Forelimb muscle (tissue), 1 donor: ENCODE results near the gene VPS26B. TPM values are rescaled to one million over a fixed set of nuclear protein-coding genes. Genes with fewer than 3 reads are reported as not detected.
"Not testable (repeated sequence)": the region's sequence is repeated elsewhere in the genome, so short reads cannot be mapped to it uniquely, and the experiment has no call there.

ENCODE experiments used
- DNase-seq: peaks from one replicate; pipeline ENCODE4 v3.0.0-alpha.2; 2013; ENCODE audit warnings: low read depth
- polyA plus RNA-seq: library from polyadenylated mRNA; unstranded; fragments of 120-200 nt; gene quantifications from one replicate; pipeline ENCODE4 v1.2.1, GENCODE V29; 2013; ENCODE audit not compliant: insufficient read length

The VPS26B gene
- polyA plus RNA-seq, 1 donor = 30.4 TPM

DNA sequence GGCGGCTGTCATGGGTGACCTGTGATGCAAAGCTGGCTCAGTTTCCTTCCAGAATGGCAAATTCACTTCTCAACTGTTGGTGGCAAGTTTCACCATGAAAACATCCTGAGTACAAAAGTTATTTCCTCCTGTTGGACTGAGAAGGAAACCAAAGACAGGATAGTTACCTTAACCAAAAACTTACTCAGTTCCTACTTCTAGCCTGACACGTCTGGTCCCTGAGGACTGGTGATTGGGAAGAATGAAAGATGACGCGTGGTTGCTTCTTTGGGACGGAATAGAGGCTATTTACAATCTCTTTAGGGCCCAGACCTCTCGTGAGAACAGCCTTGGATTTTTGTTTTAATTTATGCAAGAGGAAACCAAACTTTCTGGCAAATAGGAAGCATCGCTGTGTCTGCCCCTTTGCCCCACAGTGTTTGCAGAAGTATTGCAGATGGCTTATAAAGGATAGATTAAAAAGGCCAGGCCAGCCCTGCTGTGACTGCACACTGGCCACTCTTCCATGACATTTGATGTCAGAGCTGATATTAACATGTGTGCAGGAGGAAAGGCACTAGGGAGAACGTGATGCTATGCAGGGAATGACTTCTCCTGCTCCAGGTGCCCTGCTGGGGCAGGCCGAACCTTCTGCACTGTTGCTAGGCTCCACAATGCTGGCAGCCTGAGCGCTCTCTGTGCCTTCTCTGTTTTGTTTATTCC is 7.6 kb downstream of the VPS26B start:
- no peak for DNase-seq

DNA sequence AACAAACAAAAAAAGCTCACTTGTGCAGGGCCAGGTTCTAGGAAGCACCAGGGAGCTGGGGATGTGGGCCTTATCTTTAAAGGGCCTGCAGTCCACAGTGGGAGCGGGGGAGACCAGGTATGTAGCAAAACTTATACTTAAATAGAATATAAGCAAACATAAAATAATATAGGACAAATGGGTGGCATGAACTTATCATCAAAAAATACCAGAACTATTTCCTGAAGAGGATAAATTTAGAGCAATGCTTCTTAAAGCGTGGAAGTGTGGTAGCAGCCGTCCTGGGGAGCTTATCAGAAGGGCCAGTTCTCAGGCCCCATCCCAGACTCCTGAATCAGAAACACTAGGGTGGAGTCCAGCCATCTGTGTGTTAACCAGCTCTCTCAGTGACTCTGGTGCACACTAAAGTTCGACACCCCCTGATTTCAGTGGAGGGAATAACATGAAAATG is 9.3 kb downstream of the VPS26B start:
- DNase-seq = no peak

DNA sequence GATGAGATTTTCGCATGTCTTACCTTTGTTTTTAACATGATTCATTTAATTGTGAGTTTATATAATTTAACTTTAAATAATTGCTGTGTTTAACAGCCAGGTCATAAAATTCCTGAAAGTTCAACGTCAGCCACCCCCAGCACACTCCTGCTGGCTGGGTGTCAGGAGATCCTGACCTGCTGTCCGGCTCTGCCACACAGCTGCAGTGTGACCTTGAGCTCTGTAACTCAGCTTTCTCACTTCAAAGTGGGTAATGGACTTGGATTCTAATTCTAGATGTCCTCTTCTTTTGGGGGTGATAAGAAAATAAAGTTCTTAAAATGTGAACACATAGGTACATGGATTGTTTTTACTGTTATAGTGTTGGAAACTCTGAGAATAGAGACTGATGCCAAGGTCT is 10.9 kb downstream of the VPS26B start:
- DNase-seq = no peak

DNA sequence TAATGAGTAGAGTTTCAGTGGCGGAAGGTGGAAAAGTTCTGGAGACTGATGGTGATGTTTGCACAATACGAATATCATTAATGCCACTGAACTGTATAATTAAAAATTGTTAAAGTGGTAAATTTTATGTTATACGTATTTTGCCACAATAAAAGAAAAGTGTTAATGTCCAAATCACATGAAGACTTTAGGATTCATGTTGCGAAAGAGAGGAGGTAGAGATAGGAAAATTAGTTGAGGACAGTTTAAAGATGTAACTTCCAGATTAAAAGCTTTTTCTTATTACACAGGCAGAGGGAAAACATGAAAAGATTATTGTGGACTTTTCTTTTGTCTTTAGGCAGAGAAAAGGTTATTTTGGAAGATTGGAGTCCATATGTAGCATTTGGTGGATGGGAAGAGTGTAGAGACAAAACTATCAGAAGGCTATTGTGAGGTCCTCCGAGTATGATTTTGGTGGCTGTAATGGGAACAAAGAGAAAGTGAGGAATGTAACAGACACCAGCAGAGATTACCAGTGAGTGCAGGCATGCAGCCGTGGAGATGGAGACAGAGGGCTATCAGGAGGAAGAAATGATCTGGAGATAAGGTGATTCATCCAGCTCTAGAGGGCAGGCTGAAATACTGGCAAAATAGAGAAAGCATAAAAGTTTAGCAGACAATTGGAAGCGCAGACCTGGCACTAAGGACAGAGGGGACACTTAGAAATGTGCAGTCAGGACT is 12.5 kb downstream of the VPS26B start:
- DNase-seq = no peak

DNA sequence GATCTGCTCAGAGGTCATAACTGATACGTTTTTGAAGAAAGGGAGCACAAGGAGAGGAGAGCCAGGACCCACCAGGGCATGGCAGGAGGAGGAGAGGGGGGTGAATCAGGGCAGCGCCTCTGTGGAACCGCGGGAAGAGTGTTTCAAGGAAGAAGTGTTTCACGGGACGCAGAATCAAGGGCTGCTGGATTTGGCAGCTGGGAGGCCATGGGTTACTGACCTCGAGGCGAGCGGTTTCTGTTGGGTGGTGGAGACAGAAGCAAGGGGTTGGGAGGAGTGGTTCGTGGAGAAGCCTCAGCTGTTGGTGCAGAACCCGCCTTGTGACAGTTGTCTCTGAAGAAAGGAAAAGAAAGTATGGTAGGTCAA is 13.1 kb downstream of the VPS26B start:
- DNase-seq = no peak

DNA sequence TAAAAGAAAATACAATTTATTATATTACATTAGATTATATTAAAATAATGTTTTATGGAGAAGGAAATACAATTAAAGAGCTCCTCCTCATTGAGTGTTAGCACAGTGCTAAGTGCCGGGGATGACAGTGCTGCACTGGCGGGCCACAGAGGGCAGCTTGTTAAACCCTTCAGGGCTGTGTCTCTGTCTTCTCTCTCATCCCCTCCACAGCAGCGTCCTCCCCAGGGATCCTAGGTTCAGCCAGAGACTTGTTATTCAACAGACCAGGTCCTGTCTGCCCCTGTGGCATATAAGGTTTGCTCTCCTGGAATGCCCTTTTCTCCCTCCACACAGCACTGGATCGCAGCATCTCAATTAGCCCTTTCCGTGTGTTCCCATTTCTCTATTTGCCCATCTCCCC is 14.5 kb downstream of the VPS26B start:
- no peak for DNase-seq

DNA sequence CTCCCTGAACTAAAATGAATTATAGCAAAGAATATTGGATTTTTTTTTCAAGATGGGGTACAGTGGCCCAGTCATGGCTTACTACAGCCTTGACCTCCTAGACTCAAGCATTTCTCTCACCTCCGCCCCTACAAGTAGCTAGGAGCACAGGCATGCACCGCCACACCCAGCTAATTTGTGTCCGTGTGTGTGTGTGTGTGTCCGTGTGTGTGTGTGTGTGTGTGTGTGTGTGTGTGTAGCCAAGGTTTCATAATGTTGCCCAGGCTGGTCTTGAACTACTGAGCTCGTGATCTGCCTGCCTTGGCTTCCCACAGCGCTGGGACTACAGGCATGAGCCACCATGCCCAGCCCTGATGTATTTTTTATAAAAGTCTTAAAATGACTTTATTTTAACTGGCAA is 16.1 kb downstream of the VPS26B start:
- DNase-seq = no peak

DNA sequence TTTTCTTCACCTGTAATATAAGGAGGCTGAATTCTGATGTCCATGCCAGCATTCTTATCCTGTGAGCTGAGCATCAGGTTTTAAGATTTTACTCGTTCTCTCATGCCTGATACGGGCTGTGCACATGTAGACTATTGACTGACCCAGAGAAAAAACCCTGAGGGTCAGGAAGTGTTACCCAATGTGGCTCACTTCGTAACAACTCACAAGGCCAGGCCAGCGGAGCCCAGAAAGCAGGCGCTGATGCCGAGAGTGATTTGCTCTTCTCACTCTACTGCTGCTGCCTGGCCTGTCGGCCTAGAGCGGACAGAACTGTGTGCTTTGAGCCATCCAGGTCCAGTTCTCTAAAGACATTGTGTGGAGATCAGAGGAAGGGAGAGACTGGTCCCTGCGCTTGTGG is 17.9 kb downstream of the VPS26B start:
- DNase-seq = no peak

DNA sequence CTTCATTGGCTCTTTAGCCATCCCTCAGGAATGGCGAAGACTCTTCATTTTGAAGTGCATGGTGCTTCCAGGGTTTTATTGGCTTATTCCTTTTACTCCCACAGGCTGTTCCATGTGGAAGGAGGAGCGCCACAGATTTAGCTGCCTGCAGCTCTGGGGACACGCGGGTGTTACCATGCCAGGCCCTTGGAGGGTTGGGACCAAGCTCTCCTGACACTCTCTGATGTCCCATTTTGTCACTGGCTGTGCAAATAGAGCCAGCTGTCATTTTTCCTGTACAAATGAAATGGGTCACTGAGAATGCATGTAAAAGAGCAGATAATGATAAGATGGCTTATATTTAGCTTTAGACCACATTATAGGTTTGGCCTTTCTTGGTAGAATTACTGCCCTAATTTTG is 19.4 kb downstream of the VPS26B start:
- no peak for DNase-seq

DNA sequence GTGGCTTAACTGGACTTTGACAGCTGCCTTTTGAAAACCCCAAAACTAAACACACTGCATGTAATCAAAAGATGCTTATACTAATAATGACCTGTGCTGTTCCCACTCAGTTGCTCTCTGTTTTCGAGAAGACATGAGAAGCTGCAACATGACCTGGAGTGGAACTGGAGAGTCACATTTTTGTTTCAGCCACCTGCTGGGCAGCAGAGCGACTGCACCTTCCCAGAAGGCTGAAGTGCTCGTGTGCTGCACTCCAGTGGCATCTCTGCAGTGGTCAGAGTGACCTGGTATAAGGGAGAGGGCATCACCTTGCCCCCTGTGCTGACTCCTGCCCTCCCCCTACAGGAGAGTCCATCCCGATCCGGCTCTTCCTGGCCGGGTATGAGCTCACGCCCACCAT is 20.1 kb downstream of the VPS26B start:
- no peak for DNase-seq

DNA sequence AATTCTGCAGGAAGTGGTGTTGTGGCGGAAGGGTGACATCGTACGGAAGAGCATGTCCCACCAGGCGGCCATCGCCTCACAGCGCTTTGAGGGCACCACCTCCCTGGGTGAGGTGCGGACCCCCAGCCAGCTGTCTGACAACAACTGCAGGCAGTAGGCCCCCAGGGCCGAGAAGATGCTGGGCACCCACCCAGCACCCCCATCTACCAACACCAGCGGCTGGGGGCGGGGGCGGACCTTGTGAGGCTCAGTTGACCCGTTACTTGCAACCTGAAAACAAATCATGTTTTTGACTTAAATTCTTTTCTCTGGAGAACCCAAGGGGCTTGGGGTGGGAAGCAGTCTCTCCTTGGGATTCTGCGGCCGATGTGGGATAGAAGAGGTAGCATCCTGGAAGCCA is 21.0 kb downstream of the VPS26B start:
- DNase-seq = no peak

DNA sequence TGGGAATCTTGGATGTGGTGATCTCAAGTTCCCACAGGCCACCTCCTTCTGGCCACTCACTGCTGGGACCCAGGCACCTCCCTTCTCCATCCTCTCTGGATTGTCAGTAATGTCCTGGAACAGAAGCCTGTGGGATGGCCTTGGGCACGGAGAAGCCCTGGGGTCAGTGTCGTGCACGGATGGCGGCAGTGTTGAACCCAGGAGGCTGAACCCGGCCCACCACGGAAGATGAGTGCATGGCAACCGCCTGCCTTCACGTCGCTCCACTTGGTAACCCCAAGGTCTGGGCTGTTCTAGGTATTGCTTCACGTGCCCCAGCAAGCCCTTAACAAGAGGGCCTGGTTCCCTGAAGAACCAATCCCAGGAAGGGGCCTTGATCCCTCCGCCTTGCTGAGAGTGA is 21.6 kb downstream of the VPS26B start:
- no peak for DNase-seq

DNA sequence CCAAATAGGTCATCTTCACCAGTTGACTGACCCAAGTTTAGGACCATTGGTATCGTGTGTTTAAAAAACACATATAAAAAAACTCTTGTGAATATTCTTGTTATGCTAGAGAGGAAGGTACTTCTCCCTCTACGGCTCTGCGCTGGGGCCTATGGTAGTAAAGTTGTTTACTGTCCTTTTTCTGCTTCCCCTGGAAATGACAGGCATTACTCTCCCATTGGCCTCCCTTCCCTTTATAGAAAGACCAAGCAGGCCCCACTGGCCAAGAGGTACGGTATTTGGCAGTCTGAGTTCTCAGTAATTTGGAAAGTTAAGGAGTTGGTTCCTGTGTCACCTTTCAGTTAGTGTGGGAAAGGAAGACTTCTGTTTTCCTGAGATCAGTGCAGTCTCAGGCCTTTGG is 22.2 kb downstream of the VPS26B start:
- no peak for DNase-seq

DNA sequence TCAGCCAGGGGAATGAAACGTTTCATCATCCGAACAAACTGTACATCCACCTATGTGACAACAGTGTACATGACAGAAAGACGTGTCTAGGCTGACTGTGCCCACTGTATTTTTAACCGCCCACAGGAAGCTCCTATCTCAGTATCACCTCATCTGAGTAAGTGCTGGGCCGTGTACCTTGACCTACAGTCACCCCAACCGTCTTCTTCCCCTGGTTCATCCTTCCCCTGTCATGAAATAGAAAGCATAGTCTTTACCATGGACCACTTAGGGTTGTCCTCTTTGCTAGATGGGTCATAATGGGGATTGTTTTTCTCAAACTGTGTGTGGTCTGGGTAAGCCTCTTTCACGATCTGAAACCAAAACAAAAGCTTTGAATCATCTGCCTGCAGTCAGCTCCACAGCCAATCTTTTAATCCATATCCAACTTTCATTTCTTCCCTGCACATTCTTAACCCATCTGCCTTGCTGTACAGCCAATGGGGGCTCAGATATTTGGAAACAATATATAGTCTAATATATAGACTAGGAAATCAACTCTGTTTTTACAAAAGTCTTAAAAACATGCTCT is 24.5 kb downstream of the VPS26B start:
- no peak for DNase-seq

DNA sequence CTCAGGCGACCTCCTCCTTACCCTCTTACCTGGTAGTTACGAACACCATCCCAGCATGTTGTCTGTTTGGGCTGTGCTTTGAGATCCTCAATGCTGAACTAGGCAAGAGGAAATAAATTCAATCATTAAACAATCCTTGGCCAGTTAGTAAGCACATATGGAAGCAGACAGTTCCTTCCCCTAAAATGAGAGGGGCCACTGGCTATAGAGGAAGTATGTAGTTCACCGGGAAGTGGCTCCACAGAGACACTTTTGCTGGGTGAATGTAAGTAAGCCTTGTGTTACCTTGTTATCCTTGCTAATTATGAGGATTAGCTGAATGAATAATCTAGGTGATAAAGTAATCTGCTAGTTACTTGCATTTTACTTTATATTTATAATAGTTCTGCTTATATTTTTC is 25.8 kb downstream of the VPS26B start:
- no peak for DNase-seq

DNA sequence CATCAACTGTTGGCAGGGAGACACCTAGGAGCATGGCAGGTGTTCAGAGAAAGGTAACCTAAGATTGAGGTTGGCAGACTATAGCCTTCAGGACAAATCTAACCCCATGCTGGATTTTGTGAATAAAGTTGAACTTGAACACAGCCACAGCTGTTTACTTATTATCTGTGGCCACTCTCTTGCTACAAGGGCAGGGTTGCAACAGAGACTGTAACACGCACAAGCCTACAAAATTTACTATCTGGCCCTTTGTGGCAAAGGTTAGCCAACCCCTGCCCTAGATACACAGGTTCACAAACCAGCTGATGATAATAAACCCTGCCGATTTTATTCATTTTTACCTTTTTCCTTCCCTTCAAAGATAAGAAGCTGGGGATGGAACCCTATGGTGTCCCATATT is 26.2 kb downstream of the VPS26B start:
- no peak for DNase-seq

DNA sequence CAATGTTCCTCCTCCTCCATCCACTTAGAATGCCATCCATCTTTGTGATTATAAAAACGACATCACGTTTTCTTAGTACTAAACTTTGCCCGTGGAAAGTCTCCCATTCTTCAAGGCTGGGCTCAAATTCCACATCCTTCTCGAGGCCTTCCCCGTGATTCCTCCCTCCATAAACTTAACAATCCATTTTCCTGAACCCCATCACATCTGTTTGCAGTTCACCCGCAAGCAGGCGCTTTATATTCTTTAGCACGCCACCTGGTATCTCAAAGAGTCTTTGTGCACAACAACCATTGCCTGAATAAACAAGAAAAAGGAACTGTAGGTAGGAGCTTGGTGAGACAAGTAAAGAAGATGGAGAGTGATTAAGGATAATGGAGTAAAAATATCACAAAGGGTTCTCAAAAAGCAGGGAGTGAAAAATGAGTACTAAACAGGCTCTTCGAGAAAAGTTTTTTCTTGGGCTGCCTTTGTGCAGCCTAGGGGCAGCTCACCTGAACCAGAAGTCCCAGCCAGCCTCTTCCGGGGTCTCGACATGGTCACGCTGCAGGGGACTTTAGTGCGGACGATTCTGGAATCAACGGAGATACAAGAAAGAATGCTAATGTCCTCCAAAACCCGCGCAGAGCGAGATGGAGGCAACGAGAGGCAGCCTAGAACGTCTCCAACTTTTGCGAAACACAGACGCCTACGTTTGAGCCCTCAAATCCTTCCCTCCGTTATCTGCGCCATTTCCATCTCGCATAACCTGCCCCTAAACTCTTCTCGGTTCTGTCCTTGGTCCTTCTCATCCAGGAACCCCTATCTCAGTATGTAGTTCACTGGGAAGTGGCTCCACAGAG is 28.1 kb downstream of the VPS26B start:
- peak; percentile 8 for DNase-seq

DNA sequence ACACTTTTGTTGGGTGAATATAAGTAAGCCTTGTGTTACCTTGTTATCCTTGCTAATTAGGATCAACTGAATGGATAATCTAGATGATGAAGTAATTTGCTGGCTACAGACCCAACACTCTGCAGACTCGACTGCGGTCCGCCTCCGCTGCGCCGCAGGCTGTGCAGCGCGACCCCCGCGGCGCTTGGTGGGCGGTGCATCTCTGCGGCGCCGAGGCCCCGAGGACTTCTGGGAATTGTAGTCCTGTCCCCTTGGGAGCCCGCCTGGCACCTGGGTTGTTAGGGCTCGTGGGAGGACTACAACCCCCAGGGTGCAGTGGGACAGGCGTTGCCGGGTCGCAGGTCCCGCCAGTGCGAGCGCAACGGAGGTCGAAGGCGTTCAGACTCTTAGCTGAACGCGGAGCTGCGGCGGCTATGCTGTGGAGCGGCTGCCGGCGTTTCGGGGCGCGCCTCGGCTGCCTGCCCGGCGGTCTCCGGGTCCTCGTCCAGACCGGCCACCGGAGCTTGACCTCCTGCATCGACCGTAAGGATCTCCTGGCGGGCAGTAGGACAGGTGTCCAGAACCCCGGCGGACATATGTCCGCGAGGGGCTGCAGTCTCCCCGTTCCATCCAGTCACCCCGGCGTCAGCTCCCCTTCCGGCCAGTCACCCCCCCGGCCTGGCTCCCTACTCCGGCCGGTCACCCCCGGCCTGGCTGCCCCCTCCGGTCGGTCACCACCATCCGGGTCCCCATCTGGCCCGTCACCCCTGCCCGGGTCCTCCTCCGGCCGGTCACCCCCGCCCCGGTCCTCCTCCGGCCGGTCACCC is 28.9 kb downstream of the VPS26B start, which contains the start of the genes ACAD8 and THYN1:
Gene ACAD8 (plus strand): TSS at position 381 of the 806 bp plus-strand sequence. CDS start 33 bp downstream, at position 414.
Gene THYN1 (minus strand): TSS at position 165 of the 806 bp plus-strand sequence. CDS start 470 bp downstream, outside the sequence.
- peak; percentile 83 for DNase-seq

DNA sequence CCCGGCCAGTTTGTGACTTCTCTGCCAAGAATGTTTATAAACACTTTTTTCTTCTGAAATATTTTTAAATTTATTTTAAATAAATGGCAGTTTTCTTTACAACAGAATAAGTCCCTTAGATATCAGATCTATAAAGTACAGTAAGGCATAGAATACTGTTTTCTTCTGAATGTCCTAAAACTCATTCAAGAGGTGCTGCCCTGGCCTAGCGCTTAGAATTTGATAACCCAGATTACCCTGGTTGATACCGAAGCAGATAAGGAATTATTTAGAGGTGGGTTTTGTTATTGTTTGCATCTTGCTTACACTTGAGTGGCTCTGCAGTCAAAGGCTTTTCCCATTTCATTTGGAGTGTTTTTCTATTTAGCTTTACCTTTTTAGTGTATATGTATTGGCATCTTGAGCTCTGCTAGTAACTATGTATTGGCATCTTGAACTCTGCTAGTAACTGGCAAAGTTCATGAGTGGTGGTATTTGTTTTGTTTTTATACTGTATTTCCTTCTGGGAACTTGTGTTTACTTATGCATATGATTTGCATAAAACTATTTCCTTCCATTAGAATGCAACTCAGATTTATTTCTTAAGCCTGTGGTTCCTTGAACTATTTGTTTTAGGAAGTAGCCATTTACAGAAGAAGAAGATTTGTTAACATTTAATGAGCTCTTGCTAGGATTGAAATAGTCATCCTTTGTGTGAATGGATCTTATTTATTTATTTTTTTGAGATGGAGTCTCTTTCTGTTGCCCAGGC is 30.1 kb downstream of the VPS26B start:
- DNase-seq = no peak

DNA sequence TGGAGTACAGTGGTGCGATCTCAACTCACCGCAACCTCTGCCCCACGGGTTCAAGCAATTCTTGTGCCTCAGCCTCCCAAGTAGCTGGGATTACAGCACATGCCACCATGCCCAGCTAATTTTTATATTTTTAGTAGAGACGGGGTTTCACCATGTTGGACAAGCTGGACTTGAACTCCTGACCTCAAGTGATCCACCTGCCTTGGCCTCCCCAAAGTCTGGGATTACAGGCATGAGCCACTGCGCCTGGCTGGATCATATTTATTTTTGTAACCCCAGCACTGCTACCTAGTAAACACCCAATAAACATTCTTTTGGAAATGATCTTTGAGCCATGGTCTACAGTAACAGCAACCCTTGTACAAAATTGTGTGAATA is 30.7 kb downstream of the VPS26B start:
- DNase-seq = not testable (repeated sequence)
